Endothelial cell of umbilical vein (primary cell): ENCODE measurements around the gene EPB41L2. TPM values are rescaled to one million over a fixed set of nuclear protein-coding genes. Genes with fewer than 3 reads are reported as not detected.

Experiments used
- BruUV-seq: library from RNA; stranded (reverse); fragments of 400-500 nt; replicated peaks from 2 replicates; lab custom pipeline; 2021; lab: Mats Ljungman, UMichigan
- CTCF ChIA-PET: fragments of 300-600, 350-600 bp; sonication (Branson Sonifier 250); formaldehyde crosslinking; loops from one replicate; lab custom pipeline; 2021; ENCODE audit warnings: antibody characterized with exemption, inconsistent platforms; lab: Charles Lee
- POLR2A ChIA-PET: fragments of 300-600, 350-600 bp; sonication (Branson Sonifier 250); formaldehyde crosslinking; loops from one replicate; lab custom pipeline; 2021; ENCODE audit warnings: antibody characterized with exemption, inconsistent platforms; lab: Charles Lee
- DNase-seq: peaks from one replicate; pipeline ENCODE4 v3.0.0-alpha.2; 2011; ENCODE audit warnings: low read depth, low spot score
- FAIRE-seq: peaks from 2 replicates; lab custom pipeline; 2011; peaks lifted over from hg19 to GRCh38; lab: Jason Lieb, UNC
- H2AFZ ChIP-seq: 2 replicates; pipeline ENCODE4 v1.6.0; 2012; ENCODE audit warnings: low read depth, low read length, control low read depth, inconsistent platforms
- H3K27ac ChIP-seq: 2 replicates; pipeline ENCODE4 v1.5.1; 2011; ENCODE audit warnings: low read depth, mild to moderate bottlenecking, control low read depth, low read length, moderate library complexity; ENCODE audit not compliant: insufficient read depth
- H3K27me3 ChIP-seq, 2 experiments: 2 replicates each; pipeline versions ENCODE4 v1.6.0 to v1.6.1; 2011; ENCODE audit warnings: low read length in 2 of 2, mixed read lengths in 1 of 2; ENCODE audit not compliant: control insufficient read depth in 2 of 2, insufficient read depth in 2 of 2
- H3K36me3 ChIP-seq, 2 experiments: 2 replicates in 1 of 2; 3 replicates in 1 of 2; pipeline ENCODE4 v1.5.1; 2011; ENCODE audit warnings: low read length in 2 of 2, mild to moderate bottlenecking in 1 of 2, moderate library complexity in 1 of 2; ENCODE audit not compliant: control insufficient read depth in 2 of 2, insufficient read depth in 2 of 2; ENCODE audit errors: extremely low read depth in 1 of 2
- H3K4me1 ChIP-seq: 3 replicates; pipeline ENCODE4 v1.5.1; 2011; ENCODE audit warnings: mild to moderate bottlenecking, low read length; ENCODE audit not compliant: control insufficient read depth, insufficient read depth; ENCODE audit errors: extremely low read depth
- H3K4me2 ChIP-seq: 2 replicates; pipeline ENCODE4 v1.6.1; 2011; ENCODE audit warnings: low read length, control low read depth, mixed read lengths; ENCODE audit not compliant: insufficient read depth
- H3K4me3 ChIP-seq, 3 experiments: fragments of 200-600 bp in 1 of 3; sonication (generic), shearing (Covaris generic) in 1 of 3; replicated peaks in 1 of 3; 2 replicates each; pipeline ENCODE4 v1.5.1; 2011 to 2016; ENCODE audit warnings: control low read depth in 3 of 3, low read length in 3 of 3, mild to moderate bottlenecking in 2 of 3, inconsistent platforms in 1 of 3, low read depth in 1 of 3, moderate library complexity in 1 of 3; ENCODE audit not compliant: insufficient read depth in 1 of 3
- H3K79me2 ChIP-seq: 2 replicates; pipeline ENCODE4 v1.6.0; 2012; ENCODE audit warnings: low read length, inconsistent platforms; ENCODE audit not compliant: control insufficient read depth, insufficient read depth
- H3K9ac ChIP-seq: replicated peaks from 2 replicates; pipeline ENCODE3; 2011; ENCODE audit warnings: low read length, control low read depth; ENCODE audit not compliant: insufficient read depth; ENCODE audit errors: extremely low read depth
- H3K9me1 ChIP-seq: replicated peaks from 3 replicates; pipeline ENCODE4 v1.6.0; 2011; ENCODE audit warnings: mild to moderate bottlenecking, low read length; ENCODE audit not compliant: control insufficient read depth, insufficient read depth; ENCODE audit errors: extremely low read depth
- H3K9me3 ChIP-seq: replicated peaks from 2 replicates; pipeline ENCODE4 v1.5.1; 2012; ENCODE audit warnings: low read length, inconsistent platforms; ENCODE audit not compliant: control insufficient read depth, insufficient read depth
- H4K20me1 ChIP-seq: replicated peaks from 2 replicates; pipeline ENCODE3; 2011; ENCODE audit warnings: mild to moderate bottlenecking, low read length; ENCODE audit not compliant: control insufficient read depth, insufficient read depth; ENCODE audit errors: extremely low read depth
- POLR2A ChIP-seq: IDR thresholded peaks from 2 replicates; pipeline ENCODE4 v1.6.1; 2012; ENCODE audit warnings: low read depth, mild to moderate bottlenecking, control low read depth, low read length
- POLR2AphosphoS5 ChIP-seq: IDR thresholded peaks from 2 replicates; pipeline ENCODE4 v1.6.1; 2012; ENCODE audit warnings: low read depth, mild to moderate bottlenecking, control low read depth, low read length, moderate library complexity; ENCODE audit not compliant: insufficient read depth
- dilution Hi-C: fragments of 300-500 bp; cut with MboI; formaldehyde crosslinking; loops from one replicate; pipeline ENCODE4 v1.15.0; 2019; ENCODE audit warnings: low sequenced_read_pairs; ENCODE audit not compliant: extremely low pct_ligation_motif_present
- intact Hi-C: fragments of 100-400 bp; cut with micrococcal nuclease; formaldehyde crosslinking; loops from one replicate; pipeline ENCODE4 v1.10.0; 2022
- polyA plus RNA-seq, 4 experiments: library from polyadenylated mRNA; depleted of rRNA in 3 of 4; stranded (reverse) in 3 of 4; unstranded in 1 of 4; fragments of >200 nt; gene quantifications; 2 replicates each; pipeline versions ENCODE4 v1.2.1 to v1.2.3, GENCODE V29; 2011 to 2012; ENCODE audit warnings: missing spikeins in 1 of 4
- total RNA-seq: library from RNA; stranded (reverse); gene quantifications from 2 replicates; pipeline ENCODE4 v1.2.3, GENCODE V29; 2021
- TF ChIP-seq, protein P1 (sequence below): IDR thresholded peaks from 2 replicates; pipeline ENCODE4 v1.6.1; 2011; ENCODE audit not compliant: insufficient read depth, insufficient read length
- TF ChIP-seq, protein P2 (sequence below), 2 donors: IDR thresholded peaks; 1 replicate in 1 of 2; 2 replicates in 1 of 2; pipeline ENCODE4 v1.5.1; 2011; ENCODE audit warnings: low read length in 2 of 2, mild to moderate bottlenecking in 2 of 2, moderate library complexity in 2 of 2, control low read depth in 1 of 2, inconsistent platforms in 1 of 2, low read depth in 1 of 2; ENCODE audit not compliant: insufficient read depth in 1 of 2; ENCODE audit errors: extremely low read depth in 1 of 2

Gene EPB41L2
- total and polyA plus RNA-seq, 2 donors (not counting 3 experiments of a cell fraction or from before 2014, with no cell fraction given): 26.5 to 87.7 TPM

DNA sequence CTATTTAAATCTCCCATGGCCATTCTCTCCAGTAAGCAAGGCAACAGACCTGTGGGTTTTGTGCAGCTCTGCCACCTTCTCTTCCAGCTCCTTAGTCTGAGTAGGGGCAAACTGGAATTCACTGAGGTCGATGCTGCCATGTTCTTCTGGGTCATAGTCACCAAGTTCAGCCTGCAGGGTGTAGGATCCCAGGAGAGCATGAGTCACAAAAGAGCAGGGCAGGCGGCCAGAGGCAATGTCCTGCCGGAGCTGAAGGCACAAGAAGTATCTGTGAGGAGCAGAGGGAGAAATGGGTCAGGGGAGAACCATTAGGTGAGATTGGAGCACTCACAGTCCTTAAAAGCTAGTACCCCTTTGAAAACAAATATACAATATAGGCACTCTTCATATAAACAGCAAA, 162.1 kb downstream of the EPB41L2 start:
- no peak overlapping the region for H3K4me2 ChIP-seq
- H3K27me3 ChIP-seq: no peaks in the 10 kb centered on the region
- ChIA-PET CTCF (interaction anchor here (0.9 to 4.0 kb wide), 5 partner anchors 15 to 620 kb away, joined by 3 to 22 read pairs (median 3); no protein-coding TSS in a partner anchor), POLR2A (no interaction called here)
- H4K20me1 ChIP-seq: no peaks in the 10 kb centered on the region
- dilution Hi-C loops (no loop called here), intact Hi-C loops (no loop called here)
- FAIRE-seq (no peak), DNase-seq (no peak)
- H3K9me3 ChIP-seq: no peaks in the 10 kb centered on the region
- BruUV-seq: no TSS peak
- no peak overlapping the region for H2AFZ ChIP-seq
- no peaks in the 10 kb centered on the region for H3K4me1 ChIP-seq
- no peaks in the 10 kb centered on the region for H3K79me2 ChIP-seq
- no peak overlapping the region for H3K9ac ChIP-seq
- no peak overlapping the region for H3K27ac ChIP-seq
- TF ChIP-seq, protein P1, sequence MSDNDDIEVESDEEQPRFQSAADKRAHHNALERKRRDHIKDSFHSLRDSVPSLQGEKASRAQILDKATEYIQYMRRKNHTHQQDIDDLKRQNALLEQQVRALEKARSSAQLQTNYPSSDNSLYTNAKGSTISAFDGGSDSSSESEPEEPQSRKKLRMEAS: no peak
- TF ChIP-seq POLR2AphosphoS5 (no peak), POLR2A (no peak)
- TF ChIP-seq, protein P2, sequence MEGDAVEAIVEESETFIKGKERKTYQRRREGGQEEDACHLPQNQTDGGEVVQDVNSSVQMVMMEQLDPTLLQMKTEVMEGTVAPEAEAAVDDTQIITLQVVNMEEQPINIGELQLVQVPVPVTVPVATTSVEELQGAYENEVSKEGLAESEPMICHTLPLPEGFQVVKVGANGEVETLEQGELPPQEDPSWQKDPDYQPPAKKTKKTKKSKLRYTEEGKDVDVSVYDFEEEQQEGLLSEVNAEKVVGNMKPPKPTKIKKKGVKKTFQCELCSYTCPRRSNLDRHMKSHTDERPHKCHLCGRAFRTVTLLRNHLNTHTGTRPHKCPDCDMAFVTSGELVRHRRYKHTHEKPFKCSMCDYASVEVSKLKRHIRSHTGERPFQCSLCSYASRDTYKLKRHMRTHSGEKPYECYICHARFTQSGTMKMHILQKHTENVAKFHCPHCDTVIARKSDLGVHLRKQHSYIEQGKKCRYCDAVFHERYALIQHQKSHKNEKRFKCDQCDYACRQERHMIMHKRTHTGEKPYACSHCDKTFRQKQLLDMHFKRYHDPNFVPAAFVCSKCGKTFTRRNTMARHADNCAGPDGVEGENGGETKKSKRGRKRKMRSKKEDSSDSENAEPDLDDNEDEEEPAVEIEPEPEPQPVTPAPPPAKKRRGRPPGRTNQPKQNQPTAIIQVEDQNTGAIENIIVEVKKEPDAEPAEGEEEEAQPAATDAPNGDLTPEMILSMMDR (IDR thresholded peaks at IDR 0.05; ENCODE audit: extremely low read depth in 1 of 2, insufficient read depth in 1 of 2, low read depth in 1 of 2, low read length in 2 of 2): no peak
- no peaks in the 10 kb centered on the region for H3K9me1 ChIP-seq
- peaks cover 2 to 3% of the 10 kb centered on the region in 2 experiments for H3K36me3 ChIP-seq
- H3K4me3 ChIP-seq: no peak overlapping the region

DNA sequence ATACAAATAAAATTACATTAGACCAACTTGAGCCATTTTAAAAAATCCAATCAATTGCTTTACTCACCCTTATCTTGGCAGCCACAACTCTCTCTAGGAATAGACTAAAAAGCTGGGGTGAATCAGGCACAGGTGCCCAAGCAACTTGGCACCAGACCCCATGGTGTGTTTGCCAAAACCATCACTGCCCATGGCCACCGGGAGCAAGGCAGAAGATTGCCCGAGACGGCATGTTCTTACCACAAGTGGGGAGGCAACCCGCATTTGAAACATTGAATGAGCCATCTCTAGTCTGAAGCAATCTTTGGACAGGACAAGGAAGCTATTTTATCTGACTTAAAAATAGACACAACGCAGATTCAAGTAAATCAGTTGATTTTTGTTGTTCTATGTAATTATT, 166.8 kb downstream of the EPB41L2 start:
- Histone ChIP-seq H4K20me1 (no peaks in the 10 kb centered on the region), H3K27me3 (no peaks in the 10 kb centered on the region), H3K27ac (no peak overlapping the region), H3K9me1 (no peaks in the 10 kb centered on the region), H3K36me3 (peaks cover 6 to 12% of the 10 kb centered on the region in 2 experiments), H3K9me3 (no peaks in the 10 kb centered on the region), H3K4me1 (no peaks in the 10 kb centered on the region), H2AFZ (no peak overlapping the region), H3K9ac (no peak overlapping the region), H3K79me2 (no peaks in the 10 kb centered on the region), H3K4me2 (no peak overlapping the region), H3K4me3 (no peak overlapping the region)
- no peak for TF ChIP-seq POLR2A
- intact Hi-C loops (no loop called here), dilution Hi-C loops (no loop called here)
- FAIRE-seq: no peak
- CTCF ChIA-PET: interaction anchor here (2.0 to 2.8 kb wide), 2 partner anchors 11 to 221 kb away, joined by 14 to 15 read pairs; no protein-coding TSS in a partner anchor
- DNase-seq: no peak
- POLR2A ChIA-PET: no interaction called here
- BruUV-seq: no TSS peak
